ENCODE data around the gene KRTAP10-4. TPM values are rescaled to one million over a fixed set of nuclear protein-coding genes. Genes with fewer than 3 reads are reported as not detected.
"Not testable (repeated sequence)": the region's sequence is repeated elsewhere in the genome, so short reads cannot be mapped to it uniquely, and the experiment has no call there.

The KRTAP10-4 gene
- total RNA-seq, 6 experiments from 2014 or later, result not detected

DNA sequence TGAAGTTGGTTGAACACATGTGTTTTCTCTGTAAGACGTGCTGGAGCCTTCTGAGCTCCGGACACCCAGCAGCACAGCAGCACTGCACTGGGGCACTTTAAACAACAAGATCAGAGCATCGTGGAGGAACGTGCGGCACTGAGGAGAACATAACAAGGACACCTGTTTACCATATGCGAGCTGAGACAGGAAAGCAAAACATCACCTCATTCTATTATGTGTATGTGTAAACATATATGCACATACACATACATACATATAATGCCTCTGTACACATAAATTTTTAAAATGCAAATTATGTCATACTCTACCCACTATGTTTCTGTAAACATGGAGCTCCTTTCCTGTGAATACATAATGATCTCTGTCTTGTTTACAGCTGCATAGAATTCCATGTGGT, 22.0 kb downstream of the KRTAP10-4 start:
- Mint-ChIP-seq H3K36me3 (ENCODE audit: low read depth) (no peaks in the 10 kb centered on the region), H3K27me3 (ENCODE audit: insufficient read depth) (peaks cover 14% of the 10 kb centered on the region), H3K4me1 (ENCODE audit: low read depth) (peaks cover 9% of the 10 kb centered on the region; the same call in 1 of the 2 replicates), H3K9me3 (no peaks in the 10 kb centered on the region; the same call in none of the 2 replicates), H3K27ac (no peak overlapping the region), H3K4me3 (no peak overlapping the region)
- DNase-seq, result no peak
- TF ChIP-seq, protein P1, sequence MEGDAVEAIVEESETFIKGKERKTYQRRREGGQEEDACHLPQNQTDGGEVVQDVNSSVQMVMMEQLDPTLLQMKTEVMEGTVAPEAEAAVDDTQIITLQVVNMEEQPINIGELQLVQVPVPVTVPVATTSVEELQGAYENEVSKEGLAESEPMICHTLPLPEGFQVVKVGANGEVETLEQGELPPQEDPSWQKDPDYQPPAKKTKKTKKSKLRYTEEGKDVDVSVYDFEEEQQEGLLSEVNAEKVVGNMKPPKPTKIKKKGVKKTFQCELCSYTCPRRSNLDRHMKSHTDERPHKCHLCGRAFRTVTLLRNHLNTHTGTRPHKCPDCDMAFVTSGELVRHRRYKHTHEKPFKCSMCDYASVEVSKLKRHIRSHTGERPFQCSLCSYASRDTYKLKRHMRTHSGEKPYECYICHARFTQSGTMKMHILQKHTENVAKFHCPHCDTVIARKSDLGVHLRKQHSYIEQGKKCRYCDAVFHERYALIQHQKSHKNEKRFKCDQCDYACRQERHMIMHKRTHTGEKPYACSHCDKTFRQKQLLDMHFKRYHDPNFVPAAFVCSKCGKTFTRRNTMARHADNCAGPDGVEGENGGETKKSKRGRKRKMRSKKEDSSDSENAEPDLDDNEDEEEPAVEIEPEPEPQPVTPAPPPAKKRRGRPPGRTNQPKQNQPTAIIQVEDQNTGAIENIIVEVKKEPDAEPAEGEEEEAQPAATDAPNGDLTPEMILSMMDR (IDR thresholded peaks at IDR 0.05), result no peak

DNA sequence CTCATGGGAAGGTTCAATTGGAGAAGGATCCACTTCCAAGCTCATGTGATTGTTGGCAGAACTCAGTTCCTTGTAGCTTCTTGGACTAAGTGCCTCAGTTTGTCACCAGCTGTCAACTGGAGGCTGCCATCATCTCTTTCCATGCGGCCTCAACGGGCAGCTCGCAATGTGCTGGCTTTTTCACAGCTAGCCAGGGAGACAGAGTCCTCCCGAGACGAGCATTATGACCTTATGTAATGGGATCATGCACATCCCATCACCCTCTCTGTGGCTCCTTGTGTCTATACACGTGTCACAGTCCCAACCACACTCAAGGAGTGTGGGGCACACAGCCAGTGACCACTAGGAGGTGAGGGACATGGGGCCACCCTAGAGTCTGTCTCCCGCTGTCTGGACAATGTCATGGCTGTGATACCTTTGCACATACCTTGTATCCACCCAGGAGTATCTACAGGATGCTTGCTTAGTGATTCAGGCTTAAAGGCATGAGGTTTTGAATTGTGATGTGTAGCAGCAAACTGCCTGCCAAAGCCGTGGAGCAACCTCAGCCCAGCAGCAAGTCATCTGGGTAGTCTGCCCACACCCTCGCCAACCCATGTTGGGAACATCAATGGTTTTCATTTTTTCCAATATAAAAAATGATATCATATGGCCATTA, 22.7 kb downstream of the KRTAP10-4 start:
- H3K9me3 Mint-ChIP-seq, result no peaks in the 10 kb centered on the region; the same call in none of the 2 replicates
- no peak overlapping the region for H3K4me3 Mint-ChIP-seq
- no peak for DNase-seq
- TF ChIP-seq, protein P1 (IDR thresholded peaks at IDR 0.05), result 0 out of 2 replicates have a peak, but pooled peaks have one; percentile 9
- H3K4me1 Mint-ChIP-seq (ENCODE audit: low read depth), result peaks cover 9% of the 10 kb centered on the region; the same call in 1 of the 2 replicates
- no peaks in the 10 kb centered on the region for H3K36me3 Mint-ChIP-seq (ENCODE audit: low read depth)
- no peak overlapping the region for H3K27ac Mint-ChIP-seq
- H3K27me3 Mint-ChIP-seq (ENCODE audit: insufficient read depth), result peaks cover 16% of the 10 kb centered on the region

DNA sequence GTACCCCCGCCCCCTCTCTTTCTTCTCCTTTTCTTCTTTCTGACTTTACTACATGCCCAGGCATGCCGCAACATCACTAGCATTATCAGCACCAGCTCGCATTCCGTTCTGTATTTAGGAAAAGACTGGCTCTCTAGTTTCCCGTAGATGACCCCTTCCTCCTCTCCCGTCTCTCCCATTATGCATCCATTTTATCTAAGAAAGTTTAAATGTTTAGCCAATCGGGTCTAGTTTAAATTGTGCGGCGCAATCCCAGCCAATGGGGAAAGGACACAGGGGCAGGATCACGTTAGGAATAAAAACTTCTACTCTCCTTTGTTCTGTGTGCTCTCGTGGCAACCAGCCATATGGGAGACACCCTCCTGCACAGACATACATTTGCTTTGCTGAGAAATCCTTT, 24.5 kb downstream of the KRTAP10-4 start:
- TF ChIP-seq, protein P1 (IDR thresholded peaks at IDR 0.05), result no peak
- DNase-seq, result no peak
- no peak overlapping the region for H3K4me3 Mint-ChIP-seq
- no peaks in the 10 kb centered on the region; the same call in none of the 2 replicates for H3K9me3 Mint-ChIP-seq
- H3K27ac Mint-ChIP-seq, result no peak overlapping the region
- no peaks in the 10 kb centered on the region for H3K36me3 Mint-ChIP-seq (ENCODE audit: low read depth)
- peaks cover 9% of the 10 kb centered on the region; the same call in 1 of the 2 replicates for H3K4me1 Mint-ChIP-seq (ENCODE audit: low read depth)
- H3K27me3 Mint-ChIP-seq (ENCODE audit: insufficient read depth), result peaks cover 19% of the 10 kb centered on the region

DNA sequence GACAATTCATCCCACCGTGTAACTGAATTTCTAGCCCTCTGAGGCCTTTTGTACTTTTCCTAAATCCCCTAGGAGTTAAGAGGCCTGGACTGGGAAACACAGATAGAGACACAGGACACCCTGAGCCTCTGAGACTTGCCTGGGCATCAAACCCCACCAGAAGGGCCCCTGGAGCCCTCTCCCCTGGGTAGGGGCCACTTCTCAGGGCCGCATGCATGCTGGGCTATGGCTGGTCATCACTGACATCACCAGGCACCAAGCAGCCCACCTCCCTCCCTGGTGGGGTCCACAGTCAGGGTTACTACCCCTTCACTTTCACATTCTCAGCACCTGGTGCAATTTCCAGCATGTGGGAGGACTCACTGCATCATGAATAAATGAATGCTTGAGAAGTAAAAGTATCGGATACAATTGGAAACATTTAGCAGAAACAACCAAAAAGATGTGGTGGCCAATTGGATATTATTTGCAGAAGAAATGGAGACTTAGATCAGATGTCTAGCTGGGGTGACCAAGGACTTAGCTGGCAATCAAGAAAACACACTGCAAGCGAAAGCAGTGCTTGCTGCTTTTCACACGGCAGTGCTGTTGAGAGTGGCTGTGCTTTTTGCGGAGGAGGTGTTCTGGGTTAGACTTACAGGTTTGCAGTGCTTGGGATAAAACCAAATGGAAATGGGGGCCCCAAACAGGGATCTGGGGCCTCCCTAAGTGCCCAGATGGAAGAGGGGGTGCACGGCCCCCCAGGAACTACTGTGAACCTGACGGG, 25.9 kb downstream of the KRTAP10-4 start:
- Mint-ChIP-seq H3K27ac (no peak overlapping the region), H3K9me3 (no peaks in the 10 kb centered on the region; the same call in none of the 2 replicates), H3K27me3 (ENCODE audit: insufficient read depth) (peaks cover 21% of the 10 kb centered on the region), H3K36me3 (ENCODE audit: low read depth) (no peaks in the 10 kb centered on the region), H3K4me1 (ENCODE audit: low read depth) (no peaks in the 10 kb centered on the region; the same call in 1 of the 2 replicates), H3K4me3 (no peak overlapping the region)
- no peak for DNase-seq
- TF ChIP-seq, protein P1 (IDR thresholded peaks at IDR 0.05), result no peak

DNA sequence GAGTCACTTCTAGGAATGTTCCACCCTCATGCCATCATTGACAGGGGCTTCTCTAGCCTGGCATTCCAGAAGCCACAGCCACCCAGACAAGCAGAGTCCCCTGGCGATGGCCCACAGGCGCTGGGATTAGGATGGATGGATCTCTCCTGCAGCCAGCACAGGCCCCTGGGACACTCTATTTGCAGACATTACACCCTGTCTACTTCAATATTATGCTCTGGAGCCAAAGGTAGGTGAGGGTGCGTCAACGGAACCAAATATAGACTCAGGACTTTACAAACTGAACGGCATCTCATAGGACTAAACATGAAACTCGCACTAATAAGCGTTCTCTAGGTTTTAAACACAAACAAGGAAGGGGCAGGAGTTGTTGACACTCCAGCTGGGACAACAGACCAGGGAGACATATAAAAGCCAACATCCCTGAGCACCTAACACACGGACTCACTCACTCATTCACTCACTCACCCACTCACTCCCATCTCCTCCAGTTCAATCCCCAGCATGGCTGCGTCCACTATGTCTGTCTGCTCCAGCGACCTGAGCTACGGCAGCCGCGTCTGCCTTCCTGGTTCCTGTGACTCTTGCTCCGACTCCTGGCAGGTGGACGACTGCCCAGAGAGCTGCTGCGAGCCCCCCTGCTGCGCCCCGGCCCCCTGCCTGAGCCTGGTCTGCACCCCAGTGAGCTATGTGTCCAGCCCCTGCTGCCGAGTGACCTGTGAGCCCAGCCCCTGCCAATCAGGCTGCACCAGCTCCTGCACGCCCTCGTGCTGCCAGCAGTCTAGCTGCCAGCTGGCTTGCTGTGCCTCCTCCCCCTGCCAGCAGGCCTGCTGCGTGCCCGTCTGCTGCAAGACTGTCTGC, 26.8 kb downstream of the KRTAP10-4 start, which contains the start of gene KRTAP10-7:
Gene KRTAP10-7 (plus strand): TSS at position 480 of the 861 bp plus-strand sequence. CDS start 25 bp downstream, at position 505.
- H3K36me3 Mint-ChIP-seq (ENCODE audit: low read depth); H3K9me3 Mint-ChIP-seq; DNase-seq; H3K4me3 Mint-ChIP-seq; H3K27ac Mint-ChIP-seq; H3K4me1 Mint-ChIP-seq (ENCODE audit: low read depth): not testable (repeated sequence)
- peaks cover 17% of the 10 kb centered on the region for H3K27me3 Mint-ChIP-seq (ENCODE audit: insufficient read depth)
